Central memory CD4-positive, alpha-beta T cell (primary cell): Measurements from ENCODE around the gene DMAC2L.
"Not testable (repeated sequence)": the region's sequence is repeated elsewhere in the genome, so short reads cannot be mapped to it uniquely, and the experiment has no call there.

Source experiments
- DNase-seq: peaks from one replicate; pipeline ENCODE4 v3.0.0; 2022

The DMAC2L gene

DNA sequence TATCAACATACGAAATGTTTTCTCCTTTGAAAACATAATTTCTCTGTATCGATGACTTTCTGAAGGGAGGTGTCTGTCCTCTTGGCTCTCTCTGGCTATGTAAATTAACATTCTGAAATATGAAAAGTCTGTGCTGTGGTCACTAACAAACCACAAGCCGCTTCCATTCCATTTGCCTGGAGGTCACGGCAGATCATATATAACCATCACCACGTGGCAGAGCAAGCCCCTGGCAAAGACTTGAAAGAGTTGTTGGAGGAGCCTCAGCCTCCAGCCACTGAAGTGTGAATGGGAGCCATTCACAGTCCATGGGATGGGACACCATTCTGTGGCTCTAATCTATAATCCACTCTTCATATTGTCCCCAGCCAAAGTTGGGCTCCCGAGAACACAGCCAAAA is 45.0 kb downstream of the DMAC2L start:
- DNase-seq, result no peak

DNA sequence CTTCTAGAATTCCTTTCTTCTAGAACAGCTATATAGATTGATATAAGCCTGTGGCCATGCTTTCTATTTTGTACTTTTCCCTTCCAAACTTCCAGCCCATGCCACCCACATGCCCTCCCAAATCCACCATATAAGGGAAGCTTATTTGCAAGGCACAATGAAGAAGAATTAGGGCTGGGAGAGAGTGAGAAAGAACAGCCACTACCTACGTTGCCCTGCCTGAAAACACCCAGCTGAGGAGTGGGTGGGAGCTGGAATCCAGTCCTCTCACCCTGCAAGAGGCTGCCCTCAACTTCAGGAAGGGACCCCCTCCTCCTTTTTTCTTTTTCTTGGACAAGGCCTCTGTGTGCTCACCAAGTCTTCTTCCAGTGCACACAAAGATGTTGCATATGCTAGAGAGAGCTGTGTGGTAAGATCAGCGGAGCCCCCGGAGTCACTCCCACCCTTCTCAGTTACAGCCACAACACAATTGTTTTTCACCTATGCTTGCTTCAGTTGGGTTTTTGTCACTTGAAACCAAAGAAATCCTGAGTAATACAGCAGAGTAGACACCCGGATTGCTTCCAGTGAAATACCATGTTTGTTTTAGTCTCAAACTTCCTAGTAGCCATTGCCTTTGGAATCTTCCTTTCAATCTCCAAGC is 45.8 kb downstream of the DMAC2L start:
- DNase-seq, result no peak

DNA sequence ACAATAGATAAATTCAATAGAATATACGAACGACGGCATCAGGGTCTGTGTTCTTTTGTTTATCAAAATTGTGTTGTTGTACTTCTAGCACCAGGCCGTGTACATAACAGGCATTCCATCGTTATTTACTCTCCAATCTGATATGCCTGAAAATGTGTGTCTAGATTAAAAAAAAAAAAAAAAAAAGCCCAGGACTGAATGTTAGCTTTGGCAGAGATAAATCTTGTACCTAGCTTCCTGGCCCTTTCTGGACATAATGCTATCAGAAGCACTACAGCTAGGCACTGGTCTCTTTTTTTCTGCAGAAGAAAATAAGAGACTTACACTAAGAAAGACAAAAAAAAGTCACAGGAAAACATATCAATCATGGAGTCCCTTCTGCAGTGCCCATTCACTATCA is 47.5 kb downstream of the DMAC2L start:
- no peak for DNase-seq

DNA sequence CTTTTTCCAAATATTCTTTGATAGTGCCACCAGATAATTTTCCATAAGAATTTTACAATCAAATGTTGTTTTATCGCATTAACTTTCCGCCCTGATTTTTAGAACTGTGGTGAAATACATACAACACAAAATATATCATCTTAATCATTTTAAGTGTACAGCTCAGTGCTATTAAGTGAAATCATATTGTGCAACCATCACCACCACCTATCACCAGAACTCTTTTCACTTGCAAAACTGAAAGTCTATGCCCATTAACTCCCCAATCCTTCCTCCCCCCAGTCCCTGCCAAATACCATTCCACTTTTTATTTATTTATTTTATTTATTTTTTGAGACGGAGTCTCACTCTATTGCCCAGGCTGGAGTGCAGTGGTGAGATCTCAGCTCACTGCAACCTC is 48.0 kb downstream of the DMAC2L start:
- no peak for DNase-seq

GRCh38 chr14:50360851-50361250 is 48.7 kb downstream of the DMAC2L start:
- no peak for DNase-seq

DNA sequence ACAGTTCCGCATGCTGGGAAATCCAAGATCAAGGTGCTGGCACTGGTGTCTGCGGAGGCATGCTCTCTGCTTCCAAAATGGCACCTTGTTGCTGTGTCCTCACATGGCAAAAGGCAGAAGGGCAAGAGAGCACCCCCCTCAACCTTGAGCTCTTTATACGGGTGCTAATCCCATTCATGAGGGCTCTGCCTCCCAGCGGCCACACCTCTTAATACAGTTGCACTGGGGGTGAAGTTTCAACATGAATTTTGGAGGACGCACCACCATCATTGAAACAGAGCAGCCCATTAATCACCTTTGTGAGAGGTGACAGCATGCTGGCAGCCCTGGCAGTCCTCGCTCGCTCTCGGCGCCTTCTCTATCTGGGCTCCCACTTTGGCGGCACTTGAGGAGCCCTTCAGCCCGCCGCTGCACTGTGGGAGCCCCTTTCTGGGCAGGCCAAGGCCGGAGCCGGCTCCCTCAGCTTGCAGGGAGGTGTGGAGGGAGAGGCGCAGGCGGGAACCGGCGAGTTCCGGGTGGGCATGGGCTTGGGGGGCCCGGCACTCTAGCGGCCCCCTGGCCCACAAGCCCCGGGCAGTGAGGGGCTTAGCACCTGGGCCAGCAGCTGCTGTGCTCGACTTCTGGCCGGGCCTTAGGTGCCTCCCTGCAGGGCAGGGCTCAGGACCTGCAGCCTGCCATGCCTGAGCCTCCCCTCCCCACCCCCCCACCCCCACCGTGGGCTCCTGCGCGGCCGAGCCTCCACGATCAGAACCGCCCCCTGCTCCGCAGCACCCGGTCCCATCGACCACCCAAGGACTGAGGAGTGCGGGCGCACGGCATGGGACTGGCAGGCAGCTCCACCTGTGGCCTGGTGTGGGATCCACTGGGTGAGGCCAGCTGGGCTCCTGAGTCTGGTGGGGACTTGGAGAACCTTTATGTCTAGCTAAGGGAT is 49.6 kb downstream of the DMAC2L start:
- DNase-seq, result not testable (repeated sequence)

DNA sequence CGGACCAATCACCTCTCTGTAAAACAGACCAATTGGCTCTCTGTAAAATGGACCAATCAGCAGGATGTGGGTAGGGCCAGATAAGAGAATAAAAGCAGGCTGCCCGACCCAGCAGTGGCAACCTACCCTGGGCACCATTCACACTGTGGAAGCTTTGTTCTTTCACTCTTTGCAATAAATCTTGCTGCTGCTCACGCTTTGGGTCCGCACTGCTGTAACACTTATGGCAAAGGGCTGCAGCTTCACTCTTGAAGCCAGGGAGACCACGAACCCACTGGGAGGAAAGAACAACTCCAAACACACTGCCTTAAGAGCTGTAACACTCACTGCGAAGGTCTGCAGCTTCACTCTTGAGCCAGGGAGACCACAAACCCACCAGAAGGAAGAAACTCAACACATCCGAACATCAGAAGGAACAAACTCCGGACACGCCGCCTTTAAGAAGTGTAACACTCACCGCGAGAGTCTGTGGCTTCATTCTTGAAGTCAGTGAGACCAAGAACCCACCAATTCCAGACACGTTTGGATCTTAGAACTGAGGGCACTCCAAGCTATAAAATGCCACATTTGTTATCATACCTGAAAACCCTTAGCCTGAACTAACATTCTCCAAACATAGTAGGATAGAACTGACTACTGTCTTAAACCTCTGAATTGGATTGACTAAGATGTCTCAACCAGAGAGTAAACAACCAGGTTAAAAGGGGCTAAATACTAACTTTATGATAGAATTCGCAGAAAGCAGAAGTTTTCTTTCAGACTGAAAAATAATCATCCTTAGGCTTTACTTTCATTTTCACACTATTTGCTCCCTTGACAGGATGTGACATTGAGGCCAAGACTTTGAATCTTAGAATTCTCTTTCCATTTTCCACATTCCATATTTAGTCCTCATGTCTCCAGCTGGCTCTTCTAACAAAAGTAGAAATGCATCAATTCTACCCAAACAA is 50.9 kb downstream of the DMAC2L start:
- DNase-seq, result peak; percentile 17

DNA sequence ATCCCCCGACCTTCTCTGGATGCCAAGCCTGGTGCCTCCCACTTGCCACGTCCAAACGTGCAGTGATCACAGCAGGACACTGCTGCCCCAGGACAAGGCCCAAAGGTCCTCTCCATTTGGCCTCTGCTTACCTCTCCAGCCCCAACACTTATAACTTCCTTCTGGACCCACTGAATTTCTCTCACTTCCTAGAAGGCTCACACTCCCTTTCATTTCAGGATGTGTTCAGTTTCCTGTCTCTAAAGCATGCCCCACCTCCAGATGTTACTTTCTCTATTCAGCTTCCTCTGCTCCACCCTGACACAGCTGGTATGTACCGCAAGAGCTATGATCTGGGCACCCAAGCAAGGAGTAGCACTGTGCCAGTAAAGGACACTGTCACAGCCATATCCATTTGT is 51.6 kb downstream of the DMAC2L start:
- peak; percentile 72 for DNase-seq

DNA sequence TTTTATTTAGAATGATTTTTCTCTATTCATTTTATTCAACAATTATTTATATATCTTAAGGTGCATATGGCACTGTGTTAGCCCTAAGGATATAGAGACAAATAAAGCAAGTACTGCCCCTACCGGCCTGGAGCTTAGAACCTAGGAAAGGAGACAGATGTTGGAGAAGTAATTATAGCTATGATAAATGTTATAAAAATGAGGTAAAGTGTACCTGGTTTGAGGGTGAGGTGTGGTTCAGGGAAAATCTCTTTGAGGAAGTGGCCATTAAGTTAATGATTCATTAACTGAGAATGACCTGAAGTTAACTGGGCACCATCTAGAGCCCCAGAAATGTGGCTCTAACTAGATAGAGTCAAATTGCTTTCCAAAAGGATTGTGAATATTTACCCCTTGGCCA is 52.7 kb downstream of the DMAC2L start:
- DNase-seq, result no peak

GRCh38 chr14:50365572-50365971 is 53.4 kb downstream of the DMAC2L start:
- DNase-seq, result not testable (repeated sequence)

DNA sequence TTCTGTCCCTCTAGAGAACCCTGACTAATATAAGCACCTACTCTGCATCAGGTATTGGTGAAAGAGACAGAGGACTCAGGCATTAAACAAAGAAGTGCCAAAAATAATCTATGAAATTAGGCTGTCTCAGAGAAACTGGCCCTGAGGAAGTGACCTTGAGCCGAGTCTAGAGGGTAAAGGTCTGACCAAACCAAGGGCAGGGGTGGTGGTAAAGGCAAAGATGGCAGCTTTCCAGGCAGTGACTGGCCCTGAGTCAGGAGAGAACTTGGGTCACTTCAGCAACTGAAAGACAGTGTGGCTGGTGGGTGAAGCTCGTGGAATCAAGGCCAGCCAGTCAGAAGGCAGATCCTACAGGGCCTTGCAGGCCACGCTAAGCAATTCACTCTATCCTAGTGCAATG is 54.0 kb downstream of the DMAC2L start:
- DNase-seq, result no peak

GRCh38 chr14:50366589-50366988 is 54.5 kb downstream of the DMAC2L start:
- no peak for DNase-seq

DNA sequence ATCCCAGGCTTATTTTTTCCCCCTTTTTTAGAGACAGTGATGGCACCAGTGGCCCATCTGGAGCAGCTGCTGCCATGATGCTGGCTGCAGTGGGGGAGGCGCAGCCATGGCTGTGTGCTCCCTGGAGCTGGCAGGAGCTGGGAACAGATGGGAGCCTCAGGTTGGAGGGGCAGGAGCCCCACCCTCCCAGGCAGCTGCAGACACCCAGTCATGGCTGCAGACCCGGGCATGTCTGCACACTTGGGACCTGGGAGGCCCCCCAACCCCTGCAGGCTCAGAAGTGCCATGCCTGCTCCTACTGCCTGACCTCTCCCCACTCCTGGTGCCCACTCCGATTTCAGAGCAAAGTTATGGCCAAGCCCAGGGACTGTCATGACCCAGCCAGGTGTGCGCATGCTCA is 59.4 kb downstream of the DMAC2L start:
- DNase-seq, result no peak

DNA sequence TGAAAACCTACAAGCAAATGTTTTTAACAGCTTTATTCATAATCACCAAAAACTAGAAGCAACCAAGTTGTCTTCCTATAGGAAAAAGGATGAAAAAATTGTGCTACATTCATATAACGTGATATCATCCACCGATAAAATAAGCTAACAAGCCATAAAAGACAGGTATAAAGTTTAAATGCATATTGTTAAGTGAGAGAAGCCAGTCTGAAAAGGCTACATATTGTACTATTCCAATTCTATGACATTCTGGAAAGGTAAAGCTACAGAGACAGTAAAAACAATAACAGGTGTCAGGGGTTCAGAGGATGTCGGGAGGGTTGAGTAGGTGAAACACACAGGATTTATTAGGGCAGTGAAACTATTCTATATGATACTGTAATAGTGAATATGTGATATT is 61.8 kb downstream of the DMAC2L start:
- no peak for DNase-seq

DNA sequence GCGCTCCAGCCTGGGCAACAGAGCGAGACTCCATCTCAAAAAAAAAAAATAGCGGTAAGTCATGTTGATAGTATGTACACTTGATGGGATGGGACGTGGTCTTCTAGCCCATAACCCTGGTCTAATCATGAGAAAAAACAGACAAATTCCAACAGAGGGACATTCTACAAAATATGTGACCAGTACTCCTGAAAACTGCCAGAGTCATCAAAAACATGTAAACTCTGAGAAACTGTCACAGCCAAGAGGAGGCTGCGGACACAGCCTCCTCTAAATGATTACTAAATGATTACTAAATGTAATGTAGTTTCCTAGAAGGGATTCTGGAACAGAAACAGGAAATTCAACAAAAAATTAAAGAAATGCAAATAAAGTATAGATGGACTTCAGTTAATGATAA is 63.6 kb downstream of the DMAC2L start:
- no peak for DNase-seq
